HEK293T (cell line): Measurements from ENCODE around the gene PDGFRB.

Experiments
- ARNT ChIP-seq: fragments of 450-650 bp; IDR thresholded peaks from 2 replicates; pipeline ENCODE4 v1.6.1; 2017; ENCODE audit warnings: mild to moderate bottlenecking
- BHLHE40 ChIP-seq: fragments of 450-650 bp; IDR thresholded peaks from 2 replicates; pipeline ENCODE4 v1.6.1; 2016; ENCODE audit warnings: mild to moderate bottlenecking, moderate library complexity, borderline replicate concordance
- ELF4 ChIP-seq: fragments of 450-650 bp; IDR thresholded peaks from 2 replicates; pipeline ENCODE4 v1.6.1; 2017; ENCODE audit warnings: antibody characterized with exemption
- FOXA1 ChIP-seq: fragments of 450-650 bp; IDR thresholded peaks from 2 replicates; pipeline ENCODE4 v1.6.1; 2016; ENCODE audit warnings: mild to moderate bottlenecking
- FOXK2 ChIP-seq: fragments of 450-650 bp; IDR thresholded peaks from 2 replicates; pipeline ENCODE4 v1.6.1; 2016; ENCODE audit warnings: mild to moderate bottlenecking
- FOXM1 ChIP-seq: fragments of 450-650 bp; IDR thresholded peaks from 2 replicates; pipeline ENCODE4 v1.6.1; 2017; ENCODE audit warnings: mild to moderate bottlenecking, borderline replicate concordance
- HDGF ChIP-seq: fragments of 450-650 bp; IDR thresholded peaks from 2 replicates; pipeline ENCODE4 v1.6.1; 2017; ENCODE audit warnings: antibody characterized with exemption, borderline replicate concordance
- L3MBTL2 ChIP-seq: fragments of 450-650 bp; conservative IDR thresholded peaks from 2 replicates; pipeline ENCODE4 v1.6.1; 2016; ENCODE audit warnings: mild to moderate bottlenecking
- LEF1 ChIP-seq: fragments of 450-650 bp; IDR thresholded peaks from 2 replicates; pipeline ENCODE4 v1.6.1; 2017; ENCODE audit warnings: mild to moderate bottlenecking, borderline replicate concordance
- NFRKB ChIP-seq: fragments of 450-650 bp; IDR thresholded peaks from 2 replicates; pipeline ENCODE4 v1.6.1; 2016; ENCODE audit warnings: mild to moderate bottlenecking, moderate library complexity
- SP1 ChIP-seq: fragments of 450-650 bp; IDR thresholded peaks from 2 replicates; pipeline ENCODE4 v1.6.1; 2017
- SUZ12 ChIP-seq: fragments of 450-650 bp; IDR thresholded peaks from 2 replicates; pipeline ENCODE4 v1.6.1; 2016; ENCODE audit warnings: mild to moderate bottlenecking
- TARDBP ChIP-seq: fragments of 450-650 bp; IDR thresholded peaks from 2 replicates; pipeline ENCODE4 v1.6.1; 2016
- ZNF384 ChIP-seq: fragments of 450-650 bp; IDR thresholded peaks from 2 replicates; pipeline ENCODE4 v1.6.1; 2016

DNA sequence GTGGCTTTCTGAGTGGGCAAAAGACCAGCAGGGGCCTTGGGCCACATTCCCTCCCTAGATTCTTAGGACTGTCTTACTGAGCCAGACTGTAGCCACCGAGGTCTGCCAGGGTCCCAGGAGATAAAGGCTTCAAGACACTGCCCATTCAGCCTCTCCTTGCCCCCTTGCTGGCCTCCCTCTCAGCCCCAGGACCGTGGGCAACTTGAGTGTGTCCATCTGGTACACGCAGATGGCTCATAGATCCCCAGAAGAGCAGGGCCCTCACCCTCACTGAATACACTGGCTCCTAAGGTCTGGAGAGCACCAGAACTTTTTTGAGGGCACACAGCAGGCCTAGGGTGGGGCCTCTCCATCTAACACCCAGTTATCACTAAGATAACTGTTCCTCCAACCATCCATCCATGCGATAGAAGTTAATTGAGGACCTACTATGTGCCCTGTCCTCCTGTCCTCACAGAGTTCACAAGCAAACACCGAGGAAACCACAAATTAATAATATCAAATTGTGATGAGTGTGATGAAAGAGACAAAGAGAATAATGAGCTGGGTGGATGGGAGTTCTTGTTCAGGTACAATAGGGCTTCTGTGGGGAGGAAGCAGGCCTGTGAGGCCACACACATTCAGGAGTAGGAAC, 4.9 kb upstream of the PDGFRB start:
- TF ChIP-seq FOXK2 (no peak), SP1 (no peak), SUZ12 (no peak), BHLHE40 (no peak), NFRKB (no peak), TARDBP (no peak), FOXM1 (no peak), L3MBTL2 (no peak), HDGF (no peak), ZNF384 (no peak), ARNT (no peak), ELF4 (no peak), LEF1 (no peak), FOXA1 (no peak)
